Neural progenitor cell (in vitro differentiated cells): ENCODE results near the gene LIMK1. TPM values are rescaled to one million over a fixed set of nuclear protein-coding genes. Genes with fewer than 3 reads are reported as not detected.

Source experiments
- DNase-seq: peaks from one replicate; pipeline ENCODE4 v3.0.0-alpha.2; 2016; ENCODE audit warnings: low spot score
- H2AFZ ChIP-seq: fragments of 200-600 bp; sonication (generic); replicated peaks from 2 replicates; pipeline ENCODE4 v1.6.1; 2016; ENCODE audit warnings: antibody characterized with exemption
- H3F3A ChIP-seq: fragments of 200-600 bp; sonication (generic); 2 replicates; pipeline ENCODE4 v1.6.1; 2016; ENCODE audit warnings: antibody characterized with exemption, low read depth
- H3K27ac ChIP-seq: fragments of 200-600 bp; sonication (generic); 2 replicates; pipeline ENCODE4 v1.5.1; 2016; ENCODE audit warnings: mild to moderate bottlenecking
- H3K27me3 ChIP-seq: fragments of 200-600 bp; sonication (generic); 2 replicates; pipeline ENCODE4 v1.6.1; 2016; ENCODE audit warnings: mild to moderate bottlenecking, moderate library complexity
- H3K36me3 ChIP-seq: fragments of 200-600 bp; sonication (generic); 2 replicates; pipeline ENCODE4 v1.5.1; 2016
- H3K4me1 ChIP-seq: fragments of 200-600 bp; sonication (generic); 2 replicates; pipeline ENCODE4 v1.6.1; 2016; ENCODE audit warnings: mixed run types
- H3K4me2 ChIP-seq: fragments of 200-600 bp; sonication (generic); 2 replicates; pipeline ENCODE4 v1.6.1; 2016
- H3K4me3 ChIP-seq: fragments of 200-600 bp; sonication (generic); 2 replicates; pipeline ENCODE4 v1.5.1; 2016
- H3K79me2 ChIP-seq: fragments of 200-600 bp; sonication (generic); 2 replicates; pipeline ENCODE4 v1.6.1; 2016; ENCODE audit warnings: low read depth
- H3K9ac ChIP-seq: fragments of 200-600 bp; sonication (generic); 2 replicates; pipeline ENCODE4 v1.6.1; 2016
- H3K9me3 ChIP-seq: fragments of 200-600 bp; sonication (generic); 2 replicates; pipeline ENCODE4 v1.5.1; 2016; ENCODE audit warnings: low read depth
- H4K20me1 ChIP-seq: fragments of 200-600 bp; sonication (generic); 2 replicates; pipeline ENCODE4 v1.6.1; 2016; ENCODE audit warnings: low read depth
- H3K27ac Mint-ChIP-seq: 3 replicates; pipeline ENCODE4 v1.8.0; 2021; ENCODE audit warnings: mixed read lengths
- H3K27me3 Mint-ChIP-seq: 2 replicates; pipeline ENCODE4 v1.8.0; 2022; ENCODE audit warnings: low read depth, mild to moderate bottlenecking, inconsistent platforms, moderate library complexity, mixed read lengths; ENCODE audit not compliant: insufficient read depth
- H3K36me3 Mint-ChIP-seq: 3 replicates; pipeline ENCODE4 v1.8.0; 2021; ENCODE audit warnings: mixed read lengths
- H3K4me1 Mint-ChIP-seq: 3 replicates; pipeline ENCODE4 v1.8.0; 2021; ENCODE audit warnings: mixed read lengths
- H3K4me3 Mint-ChIP-seq: 3 replicates; pipeline ENCODE4 v1.8.0; 2021; ENCODE audit warnings: mild to moderate bottlenecking, moderate library complexity, mixed read lengths
- H3K9me3 Mint-ChIP-seq: 3 replicates; pipeline ENCODE4 v1.8.0; 2020; ENCODE audit warnings: mixed read lengths
- CTCF ChIP-seq: fragments of 200-600 bp; sonication (generic); IDR thresholded peaks from 2 replicates; pipeline ENCODE4 v1.5.1; 2017; ENCODE audit warnings: antibody characterized with exemption, mild to moderate bottlenecking
- EZH2 ChIP-seq: fragments of 200-600 bp; sonication (generic); IDR thresholded peaks from 2 replicates; pipeline ENCODE4 v1.6.1; 2017; ENCODE audit warnings: antibody characterized with exemption, mild to moderate bottlenecking, moderate library complexity
- EZH2phosphoT487 ChIP-seq: fragments of 200-600 bp; sonication (generic); IDR thresholded peaks from 2 replicates; pipeline ENCODE4 v1.6.1; 2017; ENCODE audit warnings: antibody characterized with exemption
- total RNA-seq: library from RNA; depleted of rRNA; stranded (reverse); fragments of >200 nt; gene quantifications from 2 replicates; pipeline ENCODE4 v1.2.3, GENCODE V29; 2015; ENCODE audit warnings: low replicate concordance

The LIMK1 gene
- total RNA-seq, 1 donor from 2014 or later = 29.9 TPM

GRCh38 chr7:74058486-74058885, 25.1 kb upstream of the LIMK1 start:
- TF ChIP-seq CTCF (no peak), EZH2 (no peak), EZH2phosphoT487 (no peak)
- no peak overlapping the region for H3K4me3 Mint-ChIP-seq
- no peaks in the 10 kb centered on the region for H3K9me3 ChIP-seq

GRCh38 chr7:74059037-74059436, 24.6 kb upstream of the LIMK1 start:
- Histone ChIP-seq H2AFZ (no peak overlapping the region), H3K4me2 (no peak overlapping the region), H4K20me1 (no peaks in the 10 kb centered on the region), H3K27me3 (no peaks in the 10 kb centered on the region), H3K79me2 (no peaks in the 10 kb centered on the region), H3K9me3 (no peaks in the 10 kb centered on the region), H3F3A (no peaks in the 10 kb centered on the region), H3K27ac (no peak overlapping the region), H3K9ac (no peak overlapping the region), H3K4me1 (no peaks in the 10 kb centered on the region), H3K36me3 (no peaks in the 10 kb centered on the region), H3K4me3 (no peak overlapping the region)
- H3K4me1 Mint-ChIP-seq = peaks cover 4% of the 10 kb centered on the region
- TF ChIP-seq EZH2 (no peak), CTCF (no peak), EZH2phosphoT487 (no peak)
- H3K27ac Mint-ChIP-seq = no peak overlapping the region
- no peaks in the 10 kb centered on the region for H3K36me3 Mint-ChIP-seq
- no peak for DNase-seq
- H3K27me3 Mint-ChIP-seq = peaks cover 3% of the 10 kb centered on the region
- no peak overlapping the region for H3K4me3 Mint-ChIP-seq
- no peaks in the 10 kb centered on the region for H3K9me3 Mint-ChIP-seq

More at GRCh38 chr7:74058486-74058885, 25.1 kb upstream of the LIMK1 start:
- Histone ChIP-seq H3F3A (no peaks in the 10 kb centered on the region), H3K9ac (no peak overlapping the region), H3K79me2 (no peaks in the 10 kb centered on the region), H3K4me3 (no peak overlapping the region), H3K4me2 (no peak overlapping the region), H3K36me3 (no peaks in the 10 kb centered on the region), H3K4me1 (no peaks in the 10 kb centered on the region), H2AFZ (no peak overlapping the region), H3K27me3 (no peaks in the 10 kb centered on the region), H3K27ac (no peak overlapping the region), H4K20me1 (no peaks in the 10 kb centered on the region)
- H3K27ac Mint-ChIP-seq = no peak overlapping the region
- peaks cover 4% of the 10 kb centered on the region for H3K4me1 Mint-ChIP-seq
- H3K9me3 Mint-ChIP-seq = no peaks in the 10 kb centered on the region
- peaks cover 3% of the 10 kb centered on the region for H3K27me3 Mint-ChIP-seq
- no peaks in the 10 kb centered on the region for H3K36me3 Mint-ChIP-seq
- DNase-seq = no peak

GRCh38 chr7:74059681-74060588, 23.7 kb upstream of the LIMK1 start:
- TF ChIP-seq CTCF (no peak), EZH2phosphoT487 (no peak), EZH2 (no peak)
- Histone ChIP-seq H3K9ac (no peak overlapping the region), H3F3A (no peaks in the 10 kb centered on the region), H3K27ac (no peak overlapping the region), H3K36me3 (no peaks in the 10 kb centered on the region), H3K4me1 (no peaks in the 10 kb centered on the region), H2AFZ (no peak overlapping the region), H3K79me2 (no peaks in the 10 kb centered on the region), H4K20me1 (no peaks in the 10 kb centered on the region), H3K4me2 (no peak overlapping the region), H3K4me3 (no peak overlapping the region), H3K27me3 (no peaks in the 10 kb centered on the region), H3K9me3 (no peaks in the 10 kb centered on the region)
- H3K27me3 Mint-ChIP-seq = peaks cover 3% of the 10 kb centered on the region
- H3K4me1 Mint-ChIP-seq = peaks cover 4% of the 10 kb centered on the region
- no peak overlapping the region for H3K27ac Mint-ChIP-seq
- DNase-seq = no peak
- no peaks in the 10 kb centered on the region for H3K36me3 Mint-ChIP-seq
- no peaks in the 10 kb centered on the region for H3K9me3 Mint-ChIP-seq
- H3K4me3 Mint-ChIP-seq = no peak overlapping the region
